ENCODE results near the gene ITFG1. TPM values are rescaled to one million over a fixed set of nuclear protein-coding genes. Genes with fewer than 3 reads are reported as not detected.

The ITFG1 gene
- total and polyA plus RNA-seq, 2 of the 8 experiments (the other 6 are each of a cell fraction or from before 2014, with no cell fraction given): 13.8 to 22.2 TPM

DNA sequence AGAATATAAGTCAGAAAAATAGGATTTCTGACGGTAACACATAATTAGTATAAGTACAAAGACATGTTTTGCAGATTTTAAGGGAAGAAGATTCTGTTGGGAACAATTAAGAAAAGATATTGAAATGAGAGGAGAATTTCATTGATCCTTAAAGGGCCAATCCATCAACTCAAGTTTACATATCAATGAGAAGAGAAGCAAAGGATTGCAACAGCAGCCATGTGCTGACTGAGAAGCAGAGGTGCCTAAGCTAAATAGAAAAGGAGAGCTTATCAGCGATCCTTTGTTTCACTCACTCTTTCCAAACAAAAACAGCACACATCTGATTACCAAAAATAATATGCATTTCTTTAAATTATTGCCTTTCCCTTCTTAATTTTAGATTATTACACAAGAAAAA, 94.6 kb downstream of the ITFG1 start (continued):
- TF ChIP-seq, protein P1, sequence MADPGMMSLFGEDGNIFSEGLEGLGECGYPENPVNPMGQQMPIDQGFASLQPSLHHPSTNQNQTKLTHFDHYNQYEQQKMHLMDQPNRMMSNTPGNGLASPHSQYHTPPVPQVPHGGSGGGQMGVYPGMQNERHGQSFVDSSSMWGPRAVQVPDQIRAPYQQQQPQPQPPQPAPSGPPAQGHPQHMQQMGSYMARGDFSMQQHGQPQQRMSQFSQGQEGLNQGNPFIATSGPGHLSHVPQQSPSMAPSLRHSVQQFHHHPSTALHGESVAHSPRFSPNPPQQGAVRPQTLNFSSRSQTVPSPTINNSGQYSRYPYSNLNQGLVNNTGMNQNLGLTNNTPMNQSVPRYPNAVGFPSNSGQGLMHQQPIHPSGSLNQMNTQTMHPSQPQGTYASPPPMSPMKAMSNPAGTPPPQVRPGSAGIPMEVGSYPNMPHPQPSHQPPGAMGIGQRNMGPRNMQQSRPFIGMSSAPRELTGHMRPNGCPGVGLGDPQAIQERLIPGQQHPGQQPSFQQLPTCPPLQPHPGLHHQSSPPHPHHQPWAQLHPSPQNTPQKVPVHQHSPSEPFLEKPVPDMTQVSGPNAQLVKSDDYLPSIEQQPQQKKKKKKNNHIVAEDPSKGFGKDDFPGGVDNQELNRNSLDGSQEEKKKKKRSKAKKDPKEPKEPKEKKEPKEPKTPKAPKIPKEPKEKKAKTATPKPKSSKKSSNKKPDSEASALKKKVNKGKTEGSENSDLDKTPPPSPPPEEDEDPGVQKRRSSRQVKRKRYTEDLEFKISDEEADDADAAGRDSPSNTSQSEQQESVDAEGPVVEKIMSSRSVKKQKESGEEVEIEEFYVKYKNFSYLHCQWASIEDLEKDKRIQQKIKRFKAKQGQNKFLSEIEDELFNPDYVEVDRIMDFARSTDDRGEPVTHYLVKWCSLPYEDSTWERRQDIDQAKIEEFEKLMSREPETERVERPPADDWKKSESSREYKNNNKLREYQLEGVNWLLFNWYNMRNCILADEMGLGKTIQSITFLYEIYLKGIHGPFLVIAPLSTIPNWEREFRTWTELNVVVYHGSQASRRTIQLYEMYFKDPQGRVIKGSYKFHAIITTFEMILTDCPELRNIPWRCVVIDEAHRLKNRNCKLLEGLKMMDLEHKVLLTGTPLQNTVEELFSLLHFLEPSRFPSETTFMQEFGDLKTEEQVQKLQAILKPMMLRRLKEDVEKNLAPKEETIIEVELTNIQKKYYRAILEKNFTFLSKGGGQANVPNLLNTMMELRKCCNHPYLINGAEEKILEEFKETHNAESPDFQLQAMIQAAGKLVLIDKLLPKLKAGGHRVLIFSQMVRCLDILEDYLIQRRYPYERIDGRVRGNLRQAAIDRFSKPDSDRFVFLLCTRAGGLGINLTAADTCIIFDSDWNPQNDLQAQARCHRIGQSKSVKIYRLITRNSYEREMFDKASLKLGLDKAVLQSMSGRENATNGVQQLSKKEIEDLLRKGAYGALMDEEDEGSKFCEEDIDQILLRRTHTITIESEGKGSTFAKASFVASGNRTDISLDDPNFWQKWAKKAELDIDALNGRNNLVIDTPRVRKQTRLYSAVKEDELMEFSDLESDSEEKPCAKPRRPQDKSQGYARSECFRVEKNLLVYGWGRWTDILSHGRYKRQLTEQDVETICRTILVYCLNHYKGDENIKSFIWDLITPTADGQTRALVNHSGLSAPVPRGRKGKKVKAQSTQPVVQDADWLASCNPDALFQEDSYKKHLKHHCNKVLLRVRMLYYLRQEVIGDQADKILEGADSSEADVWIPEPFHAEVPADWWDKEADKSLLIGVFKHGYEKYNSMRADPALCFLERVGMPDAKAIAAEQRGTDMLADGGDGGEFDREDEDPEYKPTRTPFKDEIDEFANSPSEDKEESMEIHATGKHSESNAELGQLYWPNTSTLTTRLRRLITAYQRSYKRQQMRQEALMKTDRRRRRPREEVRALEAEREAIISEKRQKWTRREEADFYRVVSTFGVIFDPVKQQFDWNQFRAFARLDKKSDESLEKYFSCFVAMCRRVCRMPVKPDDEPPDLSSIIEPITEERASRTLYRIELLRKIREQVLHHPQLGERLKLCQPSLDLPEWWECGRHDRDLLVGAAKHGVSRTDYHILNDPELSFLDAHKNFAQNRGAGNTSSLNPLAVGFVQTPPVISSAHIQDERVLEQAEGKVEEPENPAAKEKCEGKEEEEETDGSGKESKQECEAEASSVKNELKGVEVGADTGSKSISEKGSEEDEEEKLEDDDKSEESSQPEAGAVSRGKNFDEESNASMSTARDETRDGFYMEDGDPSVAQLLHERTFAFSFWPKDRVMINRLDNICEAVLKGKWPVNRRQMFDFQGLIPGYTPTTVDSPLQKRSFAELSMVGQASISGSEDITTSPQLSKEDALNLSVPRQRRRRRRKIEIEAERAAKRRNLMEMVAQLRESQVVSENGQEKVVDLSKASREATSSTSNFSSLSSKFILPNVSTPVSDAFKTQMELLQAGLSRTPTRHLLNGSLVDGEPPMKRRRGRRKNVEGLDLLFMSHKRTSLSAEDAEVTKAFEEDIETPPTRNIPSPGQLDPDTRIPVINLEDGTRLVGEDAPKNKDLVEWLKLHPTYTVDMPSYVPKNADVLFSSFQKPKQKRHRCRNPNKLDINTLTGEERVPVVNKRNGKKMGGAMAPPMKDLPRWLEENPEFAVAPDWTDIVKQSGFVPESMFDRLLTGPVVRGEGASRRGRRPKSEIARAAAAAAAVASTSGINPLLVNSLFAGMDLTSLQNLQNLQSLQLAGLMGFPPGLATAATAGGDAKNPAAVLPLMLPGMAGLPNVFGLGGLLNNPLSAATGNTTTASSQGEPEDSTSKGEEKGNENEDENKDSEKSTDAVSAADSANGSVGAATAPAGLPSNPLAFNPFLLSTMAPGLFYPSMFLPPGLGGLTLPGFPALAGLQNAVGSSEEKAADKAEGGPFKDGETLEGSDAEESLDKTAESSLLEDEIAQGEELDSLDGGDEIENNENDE (IDR thresholded peaks at IDR 0.05; ENCODE audit: insufficient replicate concordance, low read length): peak; percentile 45

Measured in H1 (cell line).